ENCODE data around the gene MAN2A1.
"Not testable (repeated sequence)": the region's sequence is repeated elsewhere in the genome, so short reads cannot be mapped to it uniquely, and the experiment has no call there.

MAN2A1 gene

GRCh38 chr5:109829331-109829730 is 139.6 kb downstream of the MAN2A1 start:
- ATAC-seq, result no peak
- TF ChIP-seq BACH2 (CRISPR knock-in tag; IDR thresholded peaks at IDR 0.05; ENCODE audit: borderline replicate concordance), result no peak
- no peak for TF ChIP-seq ISL1 (CRISPR knock-in tag; IDR thresholded peaks at IDR 0.05)
- TF ChIP-seq ESRRG (CRISPR knock-in tag; IDR thresholded peaks at IDR 0.05), result no peak
- no peak for TF ChIP-seq ZFP30 (CRISPR knock-in tag; IDR thresholded peaks at IDR 0.05)
- TF ChIP-seq TSHZ2 (CRISPR knock-in tag; IDR thresholded peaks at IDR 0.05), result no peak
- no peak for TF ChIP-seq ZNF565 (CRISPR knock-in tag; conservative IDR thresholded peaks at IDR 0.05; ENCODE audit: low read depth)

GRCh38 chr5:109830955-109831502 is 141.3 kb downstream of the MAN2A1 start:
- no peak for ATAC-seq
- no peak for TF ChIP-seq CSRNP3 (CRISPR knock-in tag; IDR thresholded peaks at IDR 0.05)
- no peak for TF ChIP-seq CSDC2 (CRISPR knock-in tag; IDR thresholded peaks at IDR 0.05)
- no peak for TF ChIP-seq ZFP30 (CRISPR knock-in tag; IDR thresholded peaks at IDR 0.05)

- ATAC-seq, result not testable (repeated sequence)
Measured at GRCh38 chr5:109832207-109833188, 142.8 kb downstream of the MAN2A1 start.

- no peak for TF ChIP-seq ZC3H10 (CRISPR knock-in tag; IDR thresholded peaks at IDR 0.05)
- no peak for TF ChIP-seq ZNF8 (CRISPR knock-in tag; IDR thresholded peaks at IDR 0.05)
- TF ChIP-seq ARNTL (CRISPR knock-in tag; IDR thresholded peaks at IDR 0.05; ENCODE audit: borderline replicate concordance, low read depth), result no peak
- TF ChIP-seq ZNF565 (CRISPR knock-in tag; conservative IDR thresholded peaks at IDR 0.05; ENCODE audit: low read depth), result no peak
- TF ChIP-seq POU6F1 (CRISPR knock-in tag; IDR thresholded peaks at IDR 0.05; ENCODE audit: borderline replicate concordance, low read depth), result no peak
- ATAC-seq, result no peak
Measured at GRCh38 chr5:109833946-109834345, 144.2 kb downstream of the MAN2A1 start.

GRCh38 chr5:109836280-109836679 is 146.6 kb downstream of the MAN2A1 start:
- TF ChIP-seq CREB5 (CRISPR knock-in tag; IDR thresholded peaks at IDR 0.05; ENCODE audit: low read depth), result no peak
- TF ChIP-seq ZNF8 (CRISPR knock-in tag; IDR thresholded peaks at IDR 0.05), result no peak
- TF ChIP-seq ARNTL (CRISPR knock-in tag; IDR thresholded peaks at IDR 0.05; ENCODE audit: borderline replicate concordance, low read depth), result no peak
- no peak for ATAC-seq

- no peak for ATAC-seq
- no peak for TF ChIP-seq TOX (CRISPR knock-in tag; IDR thresholded peaks at IDR 0.05; ENCODE audit: borderline replicate concordance)
- no peak for TF ChIP-seq ZNF70 (CRISPR knock-in tag; IDR thresholded peaks at IDR 0.05)
- TF ChIP-seq OSR1 (CRISPR knock-in tag; IDR thresholded peaks at IDR 0.05), result no peak
- TF ChIP-seq PPARA (CRISPR knock-in tag; IDR thresholded peaks at IDR 0.05; ENCODE audit: borderline replicate concordance), result no peak
- no peak for TF ChIP-seq ARNTL (CRISPR knock-in tag; IDR thresholded peaks at IDR 0.05; ENCODE audit: borderline replicate concordance, low read depth)
- no peak for TF ChIP-seq CSRNP3 (CRISPR knock-in tag; IDR thresholded peaks at IDR 0.05)
- TF ChIP-seq TCF4 (CRISPR knock-in tag; IDR thresholded peaks at IDR 0.05; ENCODE audit: borderline replicate concordance), result no peak
- TF ChIP-seq CSDC2 (CRISPR knock-in tag; IDR thresholded peaks at IDR 0.05), result no peak
- TF ChIP-seq POU6F1 (CRISPR knock-in tag; IDR thresholded peaks at IDR 0.05; ENCODE audit: borderline replicate concordance, low read depth), result no peak
- no peak for TF ChIP-seq ZC3H10 (CRISPR knock-in tag; IDR thresholded peaks at IDR 0.05)
- no peak for TF ChIP-seq RARB (CRISPR knock-in tag; IDR thresholded peaks at IDR 0.05)
- TF ChIP-seq GLIS3 (CRISPR knock-in tag; IDR thresholded peaks at IDR 0.05), result no peak
Measured at GRCh38 chr5:109837231-109837861, 147.6 kb downstream of the MAN2A1 start.
